ENCODE results near the gene TERC.
"Not testable (repeated sequence)": the region's sequence is repeated elsewhere in the genome, so short reads cannot be mapped to it uniquely, and the experiment has no call there.

Gene TERC

DNA sequence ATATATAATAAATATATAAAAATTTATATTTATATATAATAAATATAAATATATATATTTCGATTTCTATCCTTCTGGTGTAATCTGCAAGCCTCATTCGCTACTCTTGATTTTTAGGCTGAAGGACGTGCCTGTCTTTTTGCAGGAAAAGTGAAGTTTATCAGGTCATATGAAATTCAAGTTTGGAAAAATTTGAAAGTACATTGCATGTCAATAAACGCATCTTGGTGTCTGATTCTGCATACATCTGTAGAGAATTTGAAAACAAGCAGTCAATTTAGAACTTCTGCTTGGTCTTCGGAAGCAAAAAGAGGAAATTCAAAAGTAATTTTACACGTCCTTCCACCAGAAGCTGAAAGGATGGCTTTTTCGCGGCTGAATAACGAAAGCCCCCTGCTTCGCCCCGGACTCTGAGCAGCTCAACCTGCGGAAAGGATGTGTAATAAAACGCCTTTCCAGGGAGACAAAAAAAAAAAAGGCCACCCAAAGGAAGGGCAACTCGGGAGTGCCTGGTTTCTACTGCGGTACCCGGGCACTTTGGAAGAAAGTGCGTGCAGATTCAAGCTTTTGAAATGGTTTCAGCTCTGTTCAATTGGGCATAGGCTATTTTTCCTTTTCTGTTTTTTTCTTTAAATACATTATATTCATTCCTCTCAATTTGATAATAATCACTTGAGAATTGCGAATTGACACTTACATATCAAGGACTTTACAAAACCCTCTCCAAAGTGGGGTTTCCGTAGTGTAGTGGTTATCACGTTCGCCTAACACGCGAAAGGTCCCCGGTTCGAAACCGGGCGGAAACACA lies 6.8 kb upstream of the TERC start:
- peak; percentile 38 to 45 for DNase-seq

DNA sequence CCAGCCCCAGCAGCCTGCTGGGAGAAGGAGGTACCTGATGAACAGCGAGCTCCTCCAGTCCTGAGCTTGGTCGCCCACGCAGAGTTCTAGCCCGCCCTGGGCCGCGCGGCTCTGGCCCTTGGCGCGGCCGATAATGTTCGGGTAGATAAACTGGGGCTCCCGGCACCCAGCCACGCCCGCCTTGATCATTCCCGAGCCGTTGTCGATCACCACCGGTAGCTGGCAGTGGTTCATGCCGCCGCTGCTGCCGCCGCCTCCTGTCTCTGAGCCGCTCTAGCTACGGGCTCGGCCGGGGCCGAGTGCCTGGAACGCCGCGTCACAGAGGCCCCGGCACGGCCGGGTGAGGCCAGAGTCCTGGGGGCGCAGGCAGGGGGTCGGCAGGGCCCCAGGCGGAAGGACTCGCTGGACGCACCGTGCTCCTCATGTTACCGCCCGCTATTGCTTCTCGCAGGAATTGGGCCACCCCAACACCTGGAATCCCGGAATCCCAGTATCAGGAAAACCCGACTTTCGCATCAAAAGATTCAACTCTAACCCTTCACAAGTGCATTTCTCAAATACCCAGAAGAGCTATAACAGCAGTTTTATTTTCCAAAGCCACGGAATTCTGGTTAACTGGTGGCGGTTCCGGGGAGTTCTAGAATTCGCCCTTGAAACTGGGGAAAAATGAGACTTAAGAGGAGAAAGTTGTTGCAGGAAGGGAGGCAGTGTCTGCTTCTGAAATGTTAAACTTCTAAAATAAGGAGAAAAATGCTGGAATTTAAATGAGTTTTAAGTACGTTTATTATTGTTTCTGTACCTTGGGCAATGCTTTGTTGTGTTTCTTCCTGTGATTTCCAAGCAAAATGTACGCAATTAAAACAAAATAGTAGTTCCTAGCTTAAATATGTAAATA lies 4.7 kb upstream of the TERC start, which contains the start of gene ACTRT3:
Gene ACTRT3 (minus strand): TSS at position 275 of the 895 bp plus-strand sequence. CDS start 41 bp downstream, at position 234.
- peak; percentile 52 to 54 for DNase-seq

DNA sequence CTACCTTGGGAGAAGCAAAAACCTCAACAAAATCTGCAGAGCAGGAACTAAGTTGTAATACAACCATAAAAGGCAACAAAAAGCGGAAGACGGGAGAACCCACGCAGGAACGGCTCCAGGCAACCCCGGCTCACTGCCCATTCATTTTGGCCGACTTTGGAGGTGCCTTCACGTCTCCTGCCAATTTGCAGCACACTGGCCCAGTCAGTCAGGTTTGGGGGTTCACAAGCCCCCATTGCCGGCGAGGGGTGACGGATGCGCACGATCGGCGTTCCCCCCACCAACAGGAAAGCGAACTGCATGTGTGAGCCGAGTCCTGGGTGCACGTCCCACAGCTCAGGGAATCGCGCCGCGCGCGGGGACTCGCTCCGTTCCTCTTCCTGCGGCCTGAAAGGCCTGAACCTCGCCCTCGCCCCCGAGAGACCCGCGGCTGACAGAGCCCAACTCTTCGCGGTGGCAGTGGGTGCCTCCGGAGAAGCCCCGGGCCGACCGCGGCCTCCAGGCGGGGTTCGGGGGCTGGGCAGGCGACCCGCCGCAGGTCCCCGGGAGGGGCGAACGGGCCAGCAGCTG lies 463 bp downstream of the TERC start:
- DNase-seq = peak; percentile 43 to 50

DNA sequence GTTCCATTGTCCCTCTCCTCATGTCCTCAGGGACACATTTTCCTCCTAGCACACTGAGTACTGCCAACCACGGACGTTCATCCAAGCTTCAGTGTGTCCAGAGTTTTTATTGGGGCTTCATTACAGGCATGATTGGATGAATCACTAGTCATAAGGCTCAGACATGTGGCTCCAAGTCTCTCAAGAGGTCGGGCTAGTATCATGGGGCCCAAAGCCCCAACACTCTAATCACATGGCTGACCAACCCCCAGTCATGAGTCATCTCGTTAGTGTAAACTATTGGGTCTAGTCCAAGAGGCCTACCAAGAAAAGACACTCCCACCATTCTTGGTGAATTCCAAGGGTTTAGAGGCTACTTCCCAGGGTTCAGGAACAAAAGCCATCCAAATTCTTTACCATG lies 4.4 kb downstream of the TERC start:
- no peak for DNase-seq

DNA sequence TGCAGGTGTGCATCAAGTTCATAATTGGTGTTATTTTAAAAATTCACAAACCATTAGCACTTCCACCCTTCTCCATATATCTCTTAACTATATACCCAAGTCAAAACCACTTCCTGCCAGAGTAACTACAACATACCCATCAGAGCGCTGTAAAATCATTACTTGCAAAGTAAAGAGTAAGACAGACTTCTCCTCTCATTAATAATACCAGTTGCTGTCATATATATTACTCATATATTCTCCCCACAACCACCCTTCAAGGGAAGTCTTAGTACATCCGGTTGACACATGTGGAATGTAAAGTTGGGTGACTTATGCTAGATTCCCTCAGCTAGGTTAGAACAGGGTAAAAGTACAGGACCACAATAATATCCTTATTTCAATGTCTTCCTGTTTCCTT lies 5.6 kb downstream of the TERC start:
- DNase-seq = no peak

DNA sequence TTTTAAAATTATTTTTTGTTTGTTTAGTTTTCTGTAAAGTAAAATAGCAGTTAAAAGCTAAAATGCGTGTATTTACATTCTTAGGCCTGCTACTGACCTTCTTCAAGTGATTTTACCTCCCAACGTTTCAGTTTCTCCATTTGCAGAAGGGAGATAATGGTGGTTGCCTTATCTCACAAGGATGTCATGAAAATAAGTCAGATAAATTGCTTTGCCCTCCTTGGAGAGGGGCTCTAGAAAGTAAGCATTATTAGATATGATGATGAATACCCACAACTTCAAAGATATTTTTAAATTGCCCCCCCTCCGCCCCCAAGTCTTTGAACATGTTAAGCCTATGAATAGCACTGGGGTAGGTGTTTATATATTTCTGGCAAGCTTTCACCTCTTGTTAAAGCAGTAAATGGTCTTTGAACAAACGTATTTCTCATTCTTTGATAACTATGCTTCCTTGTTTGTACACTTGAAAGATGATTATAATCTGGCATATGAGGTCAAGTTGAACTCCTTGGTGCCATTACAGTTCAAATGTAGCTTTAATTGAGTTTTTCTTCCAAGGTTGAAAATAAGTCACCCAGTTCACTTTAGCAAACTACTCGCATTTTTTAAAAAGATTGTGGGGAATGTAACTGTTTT lies 6.4 kb downstream of the TERC start:
- DNase-seq = no peak

DNA sequence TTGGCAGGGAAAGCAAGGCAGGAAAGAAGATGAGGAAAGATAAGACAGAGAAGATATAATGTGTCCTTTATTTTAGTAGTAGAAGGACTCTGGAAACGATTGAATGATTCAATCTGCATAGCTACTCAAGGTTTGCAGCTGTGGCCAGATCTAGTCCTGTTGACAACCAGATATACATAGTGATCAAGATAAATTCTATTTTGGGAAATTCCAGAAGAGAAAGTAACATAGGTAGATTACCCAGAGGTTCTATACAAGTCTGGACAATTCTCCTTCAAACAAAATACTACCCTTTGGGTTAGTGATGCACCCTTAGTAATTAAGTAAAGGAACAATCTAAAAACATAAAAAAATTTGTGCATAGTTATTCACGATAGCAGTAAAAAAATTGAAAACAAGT lies 9.4 kb downstream of the TERC start:
- DNase-seq = no peak

DNA sequence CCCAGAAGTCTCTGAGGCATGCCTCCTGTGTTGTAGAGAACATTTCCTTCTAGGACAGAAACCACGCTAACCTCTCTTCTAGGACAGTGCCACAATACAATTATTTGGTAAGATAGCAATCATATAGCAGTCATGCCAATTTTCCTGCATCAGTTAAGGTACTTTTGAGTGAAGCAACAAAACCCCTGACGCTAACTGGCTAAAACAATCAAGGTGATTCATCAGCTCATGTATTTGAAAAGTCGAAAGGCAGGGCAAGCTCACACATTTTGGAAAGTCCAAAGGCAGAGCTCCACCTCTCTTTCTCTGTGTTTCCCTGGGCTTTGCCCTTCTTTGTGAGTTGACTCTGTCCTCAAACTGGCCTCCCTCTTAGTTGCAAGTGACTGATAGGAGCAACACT lies 10.1 kb downstream of the TERC start:
- DNase-seq = no peak

DNA sequence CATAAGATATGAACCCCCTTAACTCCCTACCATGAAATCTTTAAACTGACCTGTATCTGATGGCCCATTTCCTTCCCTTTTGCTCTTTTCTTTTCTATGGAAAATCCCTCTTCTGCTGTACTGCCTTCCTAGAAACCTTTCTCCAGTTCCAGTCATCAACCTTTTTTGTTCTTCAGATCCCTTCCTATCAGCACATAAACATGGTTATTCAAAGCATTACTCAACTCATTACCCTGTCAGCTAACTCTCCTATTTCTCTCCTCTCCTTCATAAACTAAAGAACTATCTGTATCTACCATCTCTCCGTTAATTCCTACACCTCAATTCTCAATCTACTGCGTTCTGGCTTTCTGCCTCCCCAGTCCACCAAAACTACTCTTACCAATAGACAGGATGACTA lies 13.0 kb downstream of the TERC start:
- no peak for DNase-seq

DNA sequence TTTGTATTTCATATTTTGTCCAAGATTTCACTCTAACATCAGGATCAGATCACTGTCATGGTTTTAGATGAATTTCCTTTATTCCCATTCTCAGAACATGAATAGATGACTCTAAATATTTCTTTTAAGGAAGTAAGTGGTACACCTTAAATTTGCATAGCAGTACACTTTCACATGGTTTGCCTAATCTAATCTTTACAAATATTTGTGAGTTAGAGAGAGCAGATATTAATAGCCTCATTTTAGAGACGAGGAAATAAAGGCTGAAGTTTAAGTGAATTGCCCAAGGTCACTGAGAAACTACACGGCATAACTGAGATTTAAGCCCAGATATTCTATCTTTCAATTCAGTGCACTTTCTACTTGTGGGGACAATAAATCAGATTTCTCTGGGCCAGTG lies 14.2 kb downstream of the TERC start:
- DNase-seq = no peak

DNA sequence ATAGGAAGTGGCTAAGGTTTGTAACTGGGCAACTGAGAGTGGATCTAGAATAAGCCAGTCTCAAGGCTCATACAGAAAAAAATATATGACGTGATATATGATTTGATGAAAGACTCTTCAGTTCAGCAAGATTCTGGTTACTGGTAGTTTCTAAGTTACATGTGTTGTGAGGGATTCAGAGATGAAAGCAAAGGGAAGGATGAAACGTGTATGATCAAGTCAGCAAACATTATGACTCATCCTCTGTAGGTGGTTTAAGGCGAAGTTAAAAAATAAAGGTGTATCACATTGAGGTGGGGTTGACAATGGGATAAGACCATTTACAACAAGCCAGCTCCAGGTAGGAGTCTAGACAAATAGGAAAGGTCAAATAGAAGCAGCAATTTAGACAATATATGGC lies 16.2 kb downstream of the TERC start:
- no peak for DNase-seq

DNA sequence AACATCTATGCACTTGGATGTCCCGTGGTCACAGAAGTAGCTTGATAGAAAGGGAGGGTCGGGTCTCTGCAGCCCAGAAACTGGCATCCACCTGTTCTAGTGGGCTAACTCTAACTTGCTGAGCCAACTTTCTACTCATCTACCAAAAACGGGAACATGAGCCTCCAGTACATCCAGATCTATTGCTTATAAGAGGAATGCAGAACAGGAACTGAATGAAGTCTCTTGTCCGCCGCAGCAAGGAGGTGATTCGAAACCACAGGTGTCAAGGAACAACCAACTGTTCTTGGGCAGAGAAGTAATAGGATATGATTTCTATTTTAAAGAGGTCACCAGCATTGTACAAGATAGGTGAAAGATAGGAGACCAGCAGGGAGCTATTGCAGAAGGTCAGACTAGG lies 17.9 kb downstream of the TERC start:
- no peak for DNase-seq

DNA sequence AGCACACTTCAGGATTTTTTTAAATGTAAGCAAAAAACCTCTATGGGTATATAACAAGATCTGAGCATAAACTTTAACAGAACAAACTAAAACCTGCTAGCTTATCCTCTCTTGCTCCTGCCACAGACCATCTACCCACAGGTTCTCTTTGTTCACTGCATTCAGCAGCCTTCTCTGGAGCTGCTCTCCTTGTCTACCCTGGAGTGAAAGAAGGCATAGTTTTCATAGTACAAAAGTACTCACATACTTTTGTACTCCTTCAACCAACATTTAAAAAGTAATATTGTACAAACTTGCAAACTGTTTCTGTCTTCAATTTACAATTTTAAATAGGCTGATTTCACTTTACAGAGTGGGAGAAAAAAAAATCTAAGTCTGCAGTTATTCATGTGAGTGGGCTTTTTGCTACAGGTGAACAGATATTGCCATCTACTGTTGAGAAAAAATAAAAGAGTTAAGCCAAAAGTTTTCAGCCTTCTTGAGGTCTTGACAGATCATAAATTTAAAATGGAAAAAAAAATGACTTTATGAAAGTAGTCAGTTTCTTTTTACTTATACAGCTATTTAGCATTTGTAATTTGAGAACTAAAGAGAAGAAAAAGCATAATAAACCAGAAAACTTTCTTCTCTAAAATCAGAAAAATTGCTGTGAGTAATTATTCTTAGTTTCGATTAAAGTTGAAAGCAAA lies 20.4 kb downstream of the TERC start:
- no peak for DNase-seq

DNA sequence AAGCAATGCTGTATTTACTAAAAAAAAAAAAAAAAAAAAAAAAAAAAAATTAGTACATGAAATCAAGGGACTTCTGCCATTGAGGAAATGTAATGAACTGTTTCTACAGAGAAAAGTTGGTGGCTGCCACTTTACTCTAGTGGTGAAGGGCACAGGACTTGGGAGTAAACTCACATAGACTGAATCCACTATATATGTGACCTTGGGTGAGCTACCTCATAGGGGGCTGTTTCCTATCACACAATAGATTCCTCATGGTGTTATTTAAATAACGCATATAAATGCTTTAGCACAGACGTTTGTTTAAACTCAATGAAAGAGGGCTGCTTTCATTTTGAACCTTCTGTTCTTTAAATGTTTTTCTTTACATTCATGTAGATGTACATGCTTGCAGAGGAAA lies 25.8 kb downstream of the TERC start:
- DNase-seq = no peak

DNA sequence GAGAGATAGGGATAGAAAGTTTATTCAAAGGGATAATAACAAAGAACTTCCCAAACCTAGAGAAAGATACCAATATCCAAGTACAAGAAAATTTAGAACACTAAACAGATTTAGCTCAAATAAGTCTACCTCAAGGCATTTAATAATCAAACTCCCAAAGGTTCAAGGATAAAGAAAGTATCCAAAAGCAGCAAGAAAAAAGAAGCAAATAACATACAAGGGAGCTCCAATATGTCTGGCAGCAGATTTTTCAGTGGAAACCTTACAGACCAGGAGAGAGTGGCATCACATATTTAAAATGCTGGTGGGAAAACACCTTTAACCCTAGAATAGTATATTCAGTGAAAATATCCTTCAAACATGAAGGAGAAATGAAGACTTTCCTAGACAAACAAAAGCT lies 33.0 kb downstream of the TERC start:
- DNase-seq = not testable (repeated sequence)

DNA sequence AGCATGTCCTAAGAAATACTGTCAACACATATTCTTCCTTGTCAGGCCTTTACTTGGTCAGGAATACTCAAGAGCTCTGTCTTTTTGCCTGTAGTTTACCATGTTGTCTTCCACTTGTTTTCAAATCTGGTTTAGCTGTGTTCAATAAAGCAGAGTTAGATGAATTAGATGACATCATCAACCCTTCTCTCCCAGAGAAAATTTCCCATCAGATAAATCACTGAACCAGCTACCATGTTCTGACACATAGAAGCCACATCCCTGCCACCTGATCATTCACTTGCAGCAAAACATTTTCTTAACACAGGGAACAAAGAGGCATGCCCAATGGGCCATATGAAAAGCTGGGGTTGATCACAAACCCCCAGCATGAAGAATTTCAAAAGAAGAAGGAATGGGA lies 42.1 kb downstream of the TERC start:
- DNase-seq = no peak

DNA sequence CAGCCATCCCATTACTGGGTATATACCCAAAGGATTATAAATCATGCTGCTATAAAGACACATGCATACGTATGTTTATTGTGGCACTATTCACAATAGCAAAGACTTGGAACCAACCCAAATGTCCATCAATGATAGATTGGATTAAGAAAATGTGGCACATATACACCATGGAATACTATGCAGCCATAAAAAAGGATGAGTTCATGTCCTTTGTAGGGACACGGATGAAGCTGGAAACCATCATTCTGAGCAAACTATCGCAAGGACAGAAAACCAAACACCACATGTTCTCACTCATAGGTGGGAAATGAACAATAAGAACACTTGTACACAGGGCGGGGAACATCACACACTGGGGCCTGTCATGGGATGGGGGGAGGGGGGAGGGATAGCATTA lies 46.4 kb downstream of the TERC start:
- not testable (repeated sequence) for DNase-seq

Measured in activated CD4-positive, alpha-beta T cell treated with anti-CD3 and anti-CD28 coated beads, Interleukin-2, amount 50 U/mL, for 4 hours (primary cell).